HG03135 (cell line): ENCODE results near the gene CERS6.
"Not testable (repeated sequence)": the region's sequence is repeated elsewhere in the genome, so short reads cannot be mapped to it uniquely, and the experiment has no call there.

ENCODE experiments used
- ATAC-seq: cut with Tn5 transposase; IDR thresholded peaks from one replicate; pipeline ENCODE4 v1.9.1; 2021; ENCODE audit warnings: mild to moderate bottlenecking, moderate library complexity; ENCODE audit not compliant: unreplicated experiment

Gene CERS6

GRCh38 chr2:168791140-168791539 is 335.1 kb downstream of the CERS6 start:
- not testable (repeated sequence) for ATAC-seq

GRCh38 chr2:168793596-168793995 is 337.5 kb downstream of the CERS6 start:
- no peak for ATAC-seq

GRCh38 chr2:168794968-168795367 is 338.9 kb downstream of the CERS6 start:
- ATAC-seq = no peak

- ATAC-seq = no peak
These were observed 340.1 kb downstream of the CERS6 start for GRCh38 chr2:168796090-168796577.

GRCh38 chr2:168796583-168797285 is 340.7 kb downstream of the CERS6 start:
- no peak for ATAC-seq

GRCh38 chr2:168797286-168797655 is 341.2 kb downstream of the CERS6 start:
- ATAC-seq = no peak

GRCh38 chr2:168798076-168798887 is 342.2 kb downstream of the CERS6 start:
- no peak for ATAC-seq

GRCh38 chr2:168798888-168799410 is 342.9 kb downstream of the CERS6 start:
- ATAC-seq = no peak

GRCh38 chr2:168801471-168801870 is 345.4 kb downstream of the CERS6 start:
- ATAC-seq = no peak

- ATAC-seq = no peak
These were observed 346.1 kb downstream of the CERS6 start, which contains the start of gene NOSTRIN for GRCh38 chr2:168801961-168802858. NOSTRIN (plus strand) TSS chr2:168802637; CDS start chr2:168802647, 10 bp downstream.

- ATAC-seq = no peak
These were observed 347.0 kb downstream of the CERS6 start for GRCh38 chr2:168802859-168803725.

GRCh38 chr2:168804214-168804613 is 348.1 kb downstream of the CERS6 start:
- no peak for ATAC-seq

GRCh38 chr2:168805615-168806014 is 349.5 kb downstream of the CERS6 start:
- no peak for ATAC-seq

- no peak for ATAC-seq
These were observed 353.5 kb downstream of the CERS6 start for GRCh38 chr2:168809537-168809936.

GRCh38 chr2:168810235-168810634 is 354.2 kb downstream of the CERS6 start:
- no peak for ATAC-seq

GRCh38 chr2:168811696-168812095 is 355.6 kb downstream of the CERS6 start:
- ATAC-seq = no peak

- no peak for ATAC-seq
These were observed 358.0 kb downstream of the CERS6 start for GRCh38 chr2:168814046-168814445.

GRCh38 chr2:168814939-168815907 is 359.2 kb downstream of the CERS6 start:
- ATAC-seq = no peak

GRCh38 chr2:168816369-168816768 is 360.3 kb downstream of the CERS6 start:
- no peak for ATAC-seq
